Embryonic facial prominence (tissue), 1 donor: ENCODE measurements around the gene CDK5RAP2.
"Not testable (repeated sequence)": the region's sequence is repeated elsewhere in the genome, so short reads cannot be mapped to it uniquely, and the experiment has no call there.

ENCODE experiments used
- DNase-seq: peaks from one replicate; pipeline ENCODE4 v3.0.0-alpha.2; 2016; ENCODE audit errors: extremely low spot score

The CDK5RAP2 gene

GRCh38 chr9:120544441-120544840, 35.5 kb downstream of the CDK5RAP2 start:
- DNase-seq = no peak

- DNase-seq = no peak
Measured at GRCh38 chr9:120542701-120543490, 37.1 kb downstream of the CDK5RAP2 start.

DNA sequence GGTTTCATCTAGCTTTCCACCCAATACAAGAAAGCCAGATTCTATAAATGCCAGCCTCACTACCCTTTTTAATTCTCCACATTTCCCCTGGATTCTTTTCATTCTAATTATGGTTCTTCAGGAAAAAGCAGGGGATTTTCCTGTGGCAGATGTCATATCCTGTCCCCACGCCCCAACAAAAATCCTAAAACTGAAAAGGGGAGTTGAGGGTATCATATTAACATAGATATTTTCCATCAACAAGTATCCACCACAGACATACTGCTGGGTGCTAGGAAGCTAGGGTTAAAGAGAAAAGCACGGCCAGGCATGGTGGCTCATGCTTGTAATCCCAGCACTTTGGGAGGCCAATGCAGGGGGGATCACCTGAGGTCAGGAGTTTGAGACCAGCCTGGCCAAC, 38.0 kb downstream of the CDK5RAP2 start:
- DNase-seq = no peak

GRCh38 chr9:120539951-120540350, 40.0 kb downstream of the CDK5RAP2 start:
- no peak for DNase-seq

GRCh38 chr9:120538339-120538738, 41.6 kb downstream of the CDK5RAP2 start:
- DNase-seq = no peak

GRCh38 chr9:120536949-120537640, 42.9 kb downstream of the CDK5RAP2 start:
- no peak for DNase-seq

GRCh38 chr9:120536094-120536493, 43.9 kb downstream of the CDK5RAP2 start:
- DNase-seq = no peak

DNA sequence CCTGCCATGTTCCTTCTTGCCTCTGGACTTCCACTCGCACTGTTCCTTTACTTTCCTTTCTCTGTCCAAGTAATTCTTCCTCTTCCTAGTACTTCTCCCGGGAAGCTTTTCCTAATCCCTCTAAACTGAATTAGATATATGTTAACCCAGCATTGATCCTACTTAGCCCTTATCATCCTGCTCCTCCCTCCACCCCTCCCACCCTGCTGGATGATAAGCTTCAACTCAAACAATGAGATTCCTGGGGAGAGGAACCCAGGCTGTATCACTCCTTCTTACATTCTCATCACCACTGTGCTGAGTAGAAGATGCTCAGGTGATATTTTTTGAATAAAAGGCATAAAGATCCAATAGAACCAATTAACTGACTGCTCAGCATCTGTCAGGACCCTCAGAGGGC, 45.7 kb downstream of the CDK5RAP2 start:
- no peak for DNase-seq

DNA sequence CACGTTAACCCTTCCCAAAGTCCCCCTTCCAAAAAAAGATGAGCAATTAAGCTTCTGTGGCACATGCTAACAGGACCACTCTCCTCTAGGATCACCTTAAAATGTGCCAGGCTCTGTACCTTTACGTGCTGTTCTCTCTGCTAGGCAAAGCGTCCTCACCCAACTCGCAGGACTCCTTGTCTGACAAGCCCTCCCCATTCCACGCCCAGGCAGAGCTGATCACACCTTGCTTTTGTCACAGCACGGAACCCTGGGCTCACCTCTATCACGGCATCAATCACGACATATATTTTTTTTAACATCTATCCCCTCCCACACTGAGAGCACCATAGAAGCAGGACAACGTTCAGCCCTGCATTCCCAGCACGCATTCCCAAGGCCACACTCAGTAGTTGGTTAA, 47.1 kb downstream of the CDK5RAP2 start:
- no peak for DNase-seq

DNA sequence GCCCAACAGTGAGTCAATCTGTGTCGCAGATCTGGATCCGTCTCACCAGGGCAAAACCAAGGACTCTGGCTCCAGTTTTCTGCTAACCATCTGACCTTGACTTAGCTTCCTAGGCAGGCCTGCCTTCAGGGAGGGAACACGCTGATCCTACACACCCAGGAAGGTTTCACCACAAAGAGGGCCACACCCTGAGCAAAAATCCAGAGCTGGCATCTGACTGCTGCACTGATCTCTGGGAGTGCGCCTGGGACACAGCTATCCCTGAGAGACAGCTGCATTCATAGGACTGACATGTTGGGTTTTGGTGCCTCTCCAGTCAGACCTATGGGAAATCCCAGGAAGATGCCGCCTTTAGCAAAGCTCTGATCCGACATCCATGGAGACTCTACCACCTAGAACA, 47.5 kb downstream of the CDK5RAP2 start:
- no peak for DNase-seq

DNA sequence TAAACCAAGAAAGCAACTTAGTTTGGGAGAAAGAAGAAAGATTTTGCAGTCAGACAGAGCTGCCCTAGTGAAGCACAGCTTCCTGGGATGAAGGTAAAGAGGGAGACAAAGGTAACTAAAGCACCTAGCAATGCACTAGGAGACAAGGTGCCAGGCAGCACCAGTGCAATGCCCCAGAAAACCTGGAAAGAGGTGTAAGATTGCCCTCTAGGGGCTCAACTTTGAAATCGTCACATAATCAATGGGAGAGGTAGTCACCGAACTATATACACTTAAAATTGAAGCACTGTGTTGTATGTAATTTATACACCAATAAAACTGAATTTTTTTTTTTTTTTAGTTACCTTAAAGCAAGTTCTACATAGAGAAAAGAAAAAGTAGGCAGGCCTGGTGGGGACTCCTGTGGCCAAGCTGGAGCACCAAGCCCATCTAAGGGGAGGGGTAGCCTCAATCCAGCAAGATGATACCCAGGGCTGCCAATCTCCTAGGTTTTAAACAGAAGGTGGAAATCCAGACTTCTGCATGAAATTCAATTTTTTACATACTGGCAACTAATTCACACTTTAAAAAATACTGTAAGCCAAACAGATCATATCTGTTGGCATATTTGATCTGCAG, 48.2 kb downstream of the CDK5RAP2 start:
- no peak for DNase-seq

DNA sequence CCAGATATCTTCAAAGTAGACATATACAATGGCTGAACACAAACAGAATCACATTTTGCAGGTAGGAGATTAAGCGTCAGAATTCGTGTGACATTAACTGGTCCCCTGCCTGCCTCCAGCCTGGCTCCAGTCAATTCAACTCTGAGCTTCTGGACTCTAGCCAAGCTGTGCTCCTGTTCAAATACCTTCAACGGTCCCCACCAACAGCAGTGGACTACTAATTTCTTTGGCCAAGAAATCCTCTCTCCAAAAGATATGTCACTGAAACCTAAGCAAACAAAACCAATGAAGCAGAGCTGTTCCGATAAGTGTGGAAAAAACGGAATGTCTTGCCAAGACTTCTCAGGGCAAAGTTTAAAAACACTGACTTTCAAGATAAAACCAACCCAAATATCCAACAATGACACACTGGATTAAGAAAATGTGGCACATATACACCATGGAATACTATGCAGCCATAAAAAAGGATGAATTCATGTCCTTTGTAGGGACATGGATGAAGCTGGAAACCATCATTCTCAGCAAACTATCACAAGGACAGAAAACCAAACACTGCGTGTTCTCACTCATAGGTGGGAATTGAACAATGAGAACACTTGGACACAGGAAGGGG, 49.6 kb downstream of the CDK5RAP2 start:
- DNase-seq = not testable (repeated sequence)

DNA sequence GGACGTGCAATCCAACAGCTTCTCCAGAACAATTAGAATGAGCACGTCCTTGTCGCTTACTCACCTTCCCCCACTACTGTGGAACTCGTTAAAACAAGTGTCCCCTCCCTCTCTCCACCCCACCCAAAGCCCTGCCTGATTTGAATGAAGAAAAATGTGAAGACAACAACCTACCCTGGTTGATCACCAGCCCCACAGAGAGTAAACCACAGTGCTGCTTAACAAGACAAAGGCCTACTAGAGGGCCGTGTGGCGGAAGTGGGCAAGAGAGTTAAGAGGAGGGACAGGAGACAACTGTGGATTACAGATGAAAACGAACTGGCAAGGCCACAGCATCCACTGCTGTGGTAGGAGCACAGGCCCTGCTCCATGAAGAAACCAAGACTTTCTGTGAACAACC, 51.1 kb downstream of the CDK5RAP2 start:
- DNase-seq = no peak

- DNase-seq = no peak
Measured at GRCh38 chr9:120528327-120528726, 51.6 kb downstream of the CDK5RAP2 start.

DNA sequence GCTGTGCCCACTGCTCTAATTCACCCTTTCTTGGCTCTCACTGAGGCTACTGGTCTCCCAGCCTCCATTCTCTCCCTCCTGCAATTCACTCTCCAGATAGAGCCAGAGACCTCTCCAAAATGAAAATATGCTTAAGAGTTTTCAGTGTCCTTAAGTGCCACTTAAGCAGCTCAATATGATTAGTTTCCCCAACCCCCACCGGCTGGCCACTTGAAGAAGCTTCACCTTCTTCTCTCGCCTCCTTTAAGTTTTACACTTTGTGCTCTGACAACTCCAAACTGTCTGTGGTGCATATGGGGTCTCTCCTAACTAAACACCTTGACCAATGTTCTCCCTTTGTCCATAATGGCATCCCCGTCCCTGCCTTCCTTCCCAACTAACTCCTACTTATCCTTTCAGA, 53.4 kb downstream of the CDK5RAP2 start:
- DNase-seq = no peak

DNA sequence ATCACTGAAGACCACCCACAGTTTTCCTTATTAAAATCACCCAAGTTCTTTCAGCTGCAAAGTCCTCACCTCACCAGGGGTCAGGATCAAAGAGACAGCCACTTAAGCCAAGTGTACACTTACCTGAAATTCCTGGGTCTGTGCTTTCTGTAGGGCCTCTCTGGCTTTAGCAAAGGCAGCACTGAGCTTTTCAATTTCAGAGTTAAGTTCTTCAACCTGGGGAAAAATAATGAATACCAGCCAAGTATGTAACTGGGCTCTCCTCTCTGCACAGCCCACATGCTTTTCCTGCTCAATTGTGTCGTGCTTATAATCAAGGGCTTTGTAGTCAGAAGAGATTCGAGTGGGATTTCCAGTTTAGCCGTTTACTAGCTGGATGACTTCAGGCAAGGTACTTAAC, 55.1 kb downstream of the CDK5RAP2 start:
- no peak for DNase-seq

- DNase-seq = no peak
Measured at GRCh38 chr9:120524038-120524437, 55.9 kb downstream of the CDK5RAP2 start.

DNA sequence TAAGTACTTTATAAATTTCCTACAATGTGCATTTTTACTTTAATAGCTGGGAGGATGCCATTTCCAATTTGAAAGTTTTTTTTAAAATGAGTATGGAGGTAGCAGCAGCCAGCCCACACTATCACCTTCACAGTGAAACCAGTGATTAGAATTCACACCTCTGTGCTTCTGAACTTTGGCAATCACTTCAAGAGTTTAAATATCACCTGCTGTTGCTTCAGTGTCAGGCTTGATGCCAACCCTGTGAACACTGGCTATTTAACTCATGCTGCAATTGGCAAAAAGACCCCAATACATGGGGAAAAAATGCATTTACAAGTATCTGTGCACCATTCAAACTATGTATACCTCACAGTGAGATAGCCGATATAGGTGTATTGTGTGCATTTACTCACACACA, 57.4 kb downstream of the CDK5RAP2 start:
- DNase-seq = no peak

DNA sequence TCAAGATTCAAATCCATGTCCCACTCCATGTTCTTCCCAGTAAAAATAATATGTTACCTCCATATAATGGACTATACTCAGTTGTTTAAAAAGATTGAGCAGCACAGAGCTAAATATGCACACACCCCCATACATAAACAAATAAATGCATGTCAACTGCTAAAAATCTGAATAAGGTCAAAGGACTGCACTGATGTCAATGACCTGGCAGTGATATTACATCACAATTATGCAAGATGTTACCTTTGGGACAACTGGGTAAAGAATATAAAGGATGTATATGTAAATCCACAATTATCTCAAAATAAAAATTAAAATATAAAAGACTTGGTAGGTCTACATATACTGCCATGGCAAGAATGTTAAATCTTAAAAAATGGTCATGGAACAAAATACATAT, 57.9 kb downstream of the CDK5RAP2 start:
- no peak for DNase-seq

DNA sequence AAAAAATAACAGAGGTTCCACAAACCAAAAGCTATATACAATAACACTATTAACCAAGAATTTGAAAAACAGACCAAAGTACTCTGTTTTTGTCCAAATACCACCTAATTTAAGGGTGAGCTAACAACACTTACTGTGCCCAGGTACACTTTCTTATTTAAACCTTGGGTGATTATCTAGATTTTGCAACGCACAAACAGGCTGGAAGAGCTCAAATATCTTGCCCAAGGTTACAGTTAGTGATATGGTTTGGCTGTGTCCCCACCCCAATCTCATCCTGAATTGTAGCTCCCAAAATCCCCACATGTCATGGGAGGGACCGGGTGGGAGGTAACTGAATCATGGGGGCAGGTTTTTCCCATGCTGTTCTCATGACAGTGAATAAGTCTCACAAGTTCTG, 58.9 kb downstream of the CDK5RAP2 start:
- no peak for DNase-seq

DNA sequence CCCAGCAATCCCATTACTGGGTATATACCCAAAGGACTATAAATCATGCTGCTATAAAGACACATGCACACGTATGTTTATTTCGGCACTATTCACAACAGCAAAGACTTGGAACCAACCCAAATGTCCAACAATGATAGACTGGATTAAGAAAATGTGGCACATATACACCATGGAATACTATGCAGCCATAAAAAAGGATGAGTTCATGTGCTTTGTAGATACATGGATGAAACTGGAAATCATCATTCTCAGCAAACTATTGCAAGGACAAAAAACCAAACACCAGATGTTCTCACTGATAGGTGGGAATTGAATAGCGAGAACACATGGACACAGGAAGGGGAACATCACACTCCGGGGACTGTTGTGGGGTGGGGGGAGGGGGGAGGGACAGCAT, 64.0 kb downstream of the CDK5RAP2 start:
- not testable (repeated sequence) for DNase-seq

DNA sequence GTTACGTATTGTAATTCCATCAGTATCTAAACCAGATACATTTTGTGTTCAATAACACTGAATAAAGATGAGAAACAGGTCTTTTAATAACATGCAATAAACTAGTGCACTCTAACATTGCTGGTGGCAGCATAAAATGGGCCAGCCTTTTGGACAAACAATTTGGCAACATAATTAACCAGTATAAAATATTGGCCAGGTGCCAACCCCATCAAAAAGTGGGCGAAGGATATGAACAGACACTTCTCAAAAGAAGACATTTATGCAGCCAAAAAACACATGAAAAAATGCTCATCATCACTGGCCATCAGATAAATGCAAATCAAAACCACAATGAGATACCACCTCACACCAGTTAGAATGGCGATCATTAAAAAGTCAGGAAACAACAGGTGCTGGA, 64.5 kb downstream of the CDK5RAP2 start:
- DNase-seq = not testable (repeated sequence)

DNA sequence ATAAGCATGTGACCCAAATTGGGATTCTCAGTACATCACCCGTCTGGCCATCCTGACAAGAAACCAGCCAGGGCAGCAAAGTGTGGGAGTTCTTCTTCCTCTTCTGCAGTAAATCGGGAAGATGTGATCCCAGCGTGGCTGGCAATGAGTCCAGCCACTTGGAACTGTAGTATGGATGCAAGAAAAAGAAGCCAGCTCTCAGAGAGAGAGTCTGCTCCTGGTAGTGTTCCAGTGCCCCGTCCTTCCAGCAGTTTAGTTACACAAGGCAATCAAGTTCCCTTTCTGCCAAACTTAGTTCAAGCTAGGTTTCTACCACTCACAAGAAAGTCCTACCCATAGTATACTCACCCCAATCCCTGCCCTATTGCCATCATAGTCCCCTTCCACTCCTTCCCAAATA, 65.6 kb downstream of the CDK5RAP2 start:
- no peak for DNase-seq
